Spleen (tissue), 11 donors: ENCODE results near the gene OXNAD1. TPM values are rescaled to one million over a fixed set of nuclear protein-coding genes. Genes with fewer than 3 reads are reported as not detected.
A peak's percentile ranks its signal among the peaks of the same experiment; 100 is the strongest.

ENCODE experiments used
- DNase-seq: peaks from one replicate; pipeline ENCODE4 v3.0.0-alpha.2; 2020
- H3K27ac ChIP-seq, 8 donors: fragments of 200-600 bp; sonication (generic) in 7 of 8; 1 replicate in 4 of 8; 2 replicates in 4 of 8; pipeline versions ENCODE4 v1.5.0 to v1.8.0; 2016 to 2021; ENCODE audit warnings: inconsistent platforms in 4 of 8, mild to moderate bottlenecking in 4 of 8, moderate library complexity in 1 of 8
- H3K27me3 ChIP-seq, 7 donors: fragments of 200-600 bp; sonication (generic) in 6 of 7; replicated peaks in 1 of 7; 1 replicate in 4 of 7; 2 replicates in 3 of 7; pipeline versions ENCODE4 v1.5.0 to v1.8.0; 2016 to 2021; ENCODE audit warnings: inconsistent platforms in 3 of 7, mild to moderate bottlenecking in 1 of 7
- H3K36me3 ChIP-seq, 6 donors: fragments of 200-600 bp; sonication (generic) in 5 of 6; 1 replicate in 4 of 6; 2 replicates in 2 of 6; pipeline versions ENCODE4 v1.5.0 to v1.8.0; 2016 to 2021; ENCODE audit warnings: inconsistent platforms in 2 of 6
- H3K4me1 ChIP-seq, 6 donors: fragments of 200-600 bp; sonication (generic) in 5 of 6; 1 replicate in 3 of 6; 2 replicates in 3 of 6; pipeline versions ENCODE4 v1.5.0 to v1.8.0; 2016 to 2021; ENCODE audit warnings: inconsistent platforms in 3 of 6
- H3K4me3 ChIP-seq, 8 donors: fragments of 200-600 bp; sonication (generic) in 7 of 8; 1 replicate in 4 of 8; 2 replicates in 4 of 8; pipeline versions ENCODE4 v1.5.0 to v1.8.0; 2016 to 2021; ENCODE audit warnings: inconsistent platforms in 4 of 8, mild to moderate bottlenecking in 4 of 8, moderate library complexity in 2 of 8
- H3K9me3 ChIP-seq, 8 donors: fragments of 200-600 bp; sonication (generic) in 7 of 8; 1 replicate in 4 of 8; 2 replicates in 4 of 8; pipeline versions ENCODE4 v1.5.0 to v1.8.0; 2016 to 2021; ENCODE audit warnings: inconsistent platforms in 4 of 8
- CTCF ChIP-seq, 11 experiments: fragments of 200-600 bp in 7 of 11; fragments of 450-650 bp in 4 of 11; sonication (generic) in 4 of 11; IDR thresholded peaks in 8 of 11; conservative IDR thresholded peaks in 3 of 11; 1 replicate in 7 of 11; 2 replicates in 4 of 11; pipeline versions ENCODE4 v1.4.0 to v1.8.0; 2016 to 2021; ENCODE audit warnings: antibody characterized with exemption in 11 of 11, inconsistent platforms in 4 of 11, mild to moderate bottlenecking in 1 of 11
- POLR2A ChIP-seq, 3 donors: fragments of 450-650 bp; IDR thresholded peaks; one replicate each; pipeline ENCODE4 v1.5.1; 2017; ENCODE audit warnings: antibody characterized with exemption in 3 of 3, mild to moderate bottlenecking in 1 of 3
- POLR2AphosphoS5 ChIP-seq, 3 donors: sonication (generic); formaldehyde crosslinking; IDR thresholded peaks; one replicate each; pipeline ENCODE4 v1.5.1; 2017; ENCODE audit warnings: antibody characterized with exemption in 3 of 3
- WGBS, 5 donors: extraction: QIAGEN DNeasy Blood & Tissue Kit in 3 of 5; methylation state at CpG; one replicate each; pipeline versions ENCODE4 v1.1.5 to v1.1.7; 2013 to 2018; 5-methylcytosine and 5-hydroxymethylcytosine counted together
- intact Hi-C: fragments of 100-400 bp; cut with DNase I; formaldehyde crosslinking; loops from one replicate; pipeline ENCODE4 v1.15.0; 2023; ENCODE audit warnings: low total_unique reads
- polyA plus RNA-seq, 3 donors: library from polyadenylated mRNA; stranded (reverse); fragments of 200-250 nt; gene quantifications; one replicate each; pipeline ENCODE4 v1.2.1, GENCODE V29; 2013
- total RNA-seq, 7 donors: library from RNA; depleted of rRNA in 3 of 7; stranded (reverse); fragments of >200 nt in 3 of 7; fragmentation: NEBNext Ultra II Directional in 4 of 7; extraction: Animal tissue kit (Norgen Biotek cat#: 25700) in 4 of 7; gene quantifications; one replicate each; pipeline versions ENCODE4 v1.1.0 to v1.2.1, GENCODE V29; 2016 to 2021
- donor health status: healthy with polysubstance abuse.
- donor health status: DM: no; HTN: no; CAD: no; lungs with moderate emphysema.
- donor health status: DM: no; HTN: no; CAD: no.
- donor health status: Bipolar disorder and iron deficiency.
- donor health status: healthy.
- donor health status: DM: no; HTN: no; CAD: no.
- donor health status: DM: yes; HTN: yes; CAD: no.

The OXNAD1 gene
- total and polyA plus RNA-seq, 10 donors = 4.2 to 30.6 (median 20.1) TPM

DNA sequence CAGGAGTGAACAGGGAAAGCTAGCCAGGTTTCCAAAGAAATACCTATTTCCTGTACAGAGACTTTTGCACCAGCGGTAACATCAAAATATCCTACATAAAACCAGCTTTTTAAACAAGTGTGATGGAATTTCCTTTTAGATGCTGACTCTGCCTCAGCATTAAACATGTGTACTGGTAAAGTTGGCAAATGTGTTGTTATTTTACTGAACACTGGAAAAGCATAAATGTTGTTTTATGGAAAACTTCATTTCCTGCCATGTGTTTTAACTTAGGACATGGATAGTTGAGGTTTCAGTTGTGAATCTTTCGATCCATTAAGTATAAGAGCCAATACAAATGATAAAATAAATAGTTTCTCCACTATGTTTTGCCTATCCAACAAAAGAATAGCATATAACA, 15.7 kb downstream of the OXNAD1 start:
- no peaks in the 10 kb centered on the region for H3K9me3 ChIP-seq
- H3K4me1 ChIP-seq = peaks cover 0 to 12% (median 0%) of the 10 kb centered on the region in 6 donors
- peaks cover 0 to 63% (median 5%) of the 10 kb centered on the region in 6 donors for H3K36me3 ChIP-seq
- 96 to 100% (median 97%) methylated on average over 2 of the region's 2 CpGs for WGBS, 5 donors
- TF ChIP-seq POLR2A (IDR thresholded peaks at IDR 0.05) (no peak), CTCF (IDR thresholded peaks at IDR 0.05 in 8 of 11, conservative IDR thresholded peaks at IDR 0.05 in 3 of 11) (no peak), POLR2AphosphoS5 (IDR thresholded peaks at IDR 0.05) (no peak)
- no peak for DNase-seq
- H3K27ac ChIP-seq = no peak overlapping the region
- no peak overlapping the region for H3K4me3 ChIP-seq
- no peaks in the 10 kb centered on the region for H3K27me3 ChIP-seq
- intact Hi-C loops = no loop called here

DNA sequence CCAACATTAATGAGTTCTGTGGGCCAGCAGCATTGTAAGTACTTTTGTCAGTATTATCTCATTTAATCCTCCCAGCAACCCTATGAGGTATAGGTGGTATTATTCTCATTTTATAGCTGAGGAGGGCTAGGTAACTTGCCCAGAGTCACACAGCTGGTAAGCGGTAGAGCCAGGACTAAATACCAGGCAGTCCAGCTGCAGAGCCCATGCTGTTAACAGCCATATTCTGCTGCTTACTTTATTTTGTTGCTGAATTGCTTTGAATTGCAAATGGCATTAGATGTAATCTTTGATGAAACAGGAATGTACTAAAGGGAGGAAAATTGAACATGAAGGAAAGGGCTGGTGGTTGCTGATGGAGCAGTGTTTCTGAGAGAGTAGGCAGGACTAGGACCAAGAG, 19.6 kb downstream of the OXNAD1 start:
- Histone ChIP-seq H3K27me3 (no peaks in the 10 kb centered on the region), H3K4me3 (no peak overlapping the region), H3K4me1 (peaks cover 2 to 51% (median 13%) of the 10 kb centered on the region in 6 donors), H3K36me3 (peaks cover 0 to 58% (median 0%) of the 10 kb centered on the region in 6 donors), H3K27ac (peak overlapping the region in 3 of 8 donors; percentile 82 to 89 (median 84)), H3K9me3 (no peaks in the 10 kb centered on the region)
- WGBS, 5 donors = 98 to 100% (median 100%) methylated on average over 1 of the region's 1 CpG
- TF ChIP-seq CTCF (IDR thresholded peaks at IDR 0.05 in 8 of 11, conservative IDR thresholded peaks at IDR 0.05 in 3 of 11) (no peak), POLR2A (IDR thresholded peaks at IDR 0.05) (no peak), POLR2AphosphoS5 (IDR thresholded peaks at IDR 0.05) (no peak)
- no peak for DNase-seq
- intact Hi-C loops = no loop called here

- DNase-seq = no peak
- H3K27me3 ChIP-seq = no peaks in the 10 kb centered on the region
- H3K4me3 ChIP-seq = peak overlapping the region; percentile 12 to 63 (median 31)
- peak overlapping the region; percentile 53 to 89 (median 76) for H3K27ac ChIP-seq
- H3K9me3 ChIP-seq = no peaks in the 10 kb centered on the region
- intact Hi-C loops = no loop called here
- WGBS, 5 donors = 57 to 78% (median 67%) methylated on average over 3 of the region's 3 CpGs
- H3K4me1 ChIP-seq = peaks cover 14 to 66% (median 27%) of the 10 kb centered on the region in 6 donors
- H3K36me3 ChIP-seq = peaks cover 0 to 53% (median 0%) of the 10 kb centered on the region in 6 donors
- TF ChIP-seq CTCF (IDR thresholded peaks at IDR 0.05 in 8 of 11, conservative IDR thresholded peaks at IDR 0.05 in 3 of 11) = no peak
- peak in 1 of 3 donors; percentile 92 for TF ChIP-seq POLR2AphosphoS5 (IDR thresholded peaks at IDR 0.05)
- TF ChIP-seq POLR2A (IDR thresholded peaks at IDR 0.05) = peak in 1 of 3 donors; percentile 35
Measured at GRCh38 chr3:16286161-16286560, 21.1 kb downstream of the OXNAD1 start.

DNA sequence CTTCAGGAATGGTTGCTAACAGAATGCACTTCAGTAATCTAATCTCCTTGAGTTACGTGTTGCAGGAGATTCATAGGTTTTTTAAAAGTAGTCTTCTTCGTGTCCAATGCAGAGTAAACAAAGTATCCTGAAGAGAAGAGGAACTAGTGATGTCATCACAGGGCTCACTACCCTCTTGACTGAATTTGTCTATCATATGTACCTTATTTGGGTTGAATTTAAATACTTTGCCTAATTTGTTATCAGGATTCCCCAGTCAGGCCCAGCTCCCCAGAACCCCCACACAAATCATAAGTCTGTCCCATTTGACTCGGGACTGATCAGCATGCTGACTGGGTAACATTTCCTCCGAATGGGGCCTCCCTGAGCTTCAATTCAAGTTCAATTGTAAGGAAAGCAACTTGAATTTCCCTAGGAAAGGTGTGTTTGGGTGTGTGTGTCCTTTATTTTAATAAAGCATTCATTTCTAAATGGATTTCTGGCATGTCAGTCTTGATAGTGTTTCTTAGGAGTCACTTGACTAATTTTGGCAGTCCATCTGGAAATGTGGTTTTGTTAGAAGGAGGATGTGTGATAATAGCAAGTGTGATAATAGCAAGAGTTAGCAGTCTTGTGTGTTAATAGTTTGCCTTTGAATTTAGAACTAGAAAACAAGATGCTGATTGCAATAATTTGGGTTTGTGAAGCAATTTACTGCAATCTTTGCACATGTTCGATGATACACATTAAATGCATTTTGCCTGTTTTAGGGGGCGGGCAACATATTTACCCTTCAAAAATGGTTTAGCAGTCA, 21.9 kb downstream of the OXNAD1 start:
- peak overlapping the region; percentile 53 to 89 (median 76) for H3K27ac ChIP-seq
- TF ChIP-seq POLR2A (IDR thresholded peaks at IDR 0.05) (no peak), CTCF (IDR thresholded peaks at IDR 0.05 in 8 of 11, conservative IDR thresholded peaks at IDR 0.05 in 3 of 11) (no peak), POLR2AphosphoS5 (IDR thresholded peaks at IDR 0.05) (no peak)
- H3K4me1 ChIP-seq = peaks cover 16 to 74% (median 34%) of the 10 kb centered on the region in 6 donors
- no peaks in the 10 kb centered on the region for H3K9me3 ChIP-seq
- no peak for DNase-seq
- peak overlapping the region; percentile 15 to 63 (median 31) for H3K4me3 ChIP-seq
- no peaks in the 10 kb centered on the region for H3K27me3 ChIP-seq
- peaks cover 0 to 47% (median 0%) of the 10 kb centered on the region in 6 donors for H3K36me3 ChIP-seq
- intact Hi-C loops = no loop called here
- WGBS, 5 donors = 41 to 60% (median 52%) methylated on average over 6 of the region's 6 CpGs
